Astrocyte of the spinal cord (primary cell): ENCODE measurements around the gene KCTD16.

ENCODE experiments used
- DNase-seq: peaks from one replicate; pipeline ENCODE4 v3.0.0; 2011; ENCODE audit warnings: low read depth, low spot score
- H3K4me3 ChIP-seq: 2 replicates; pipeline ENCODE4 v1.5.1; 2011; ENCODE audit warnings: low read depth, mild to moderate bottlenecking, low read length, moderate library complexity
- in situ Hi-C: cut with HindIII; loops from 2 replicates; pipeline ENCODE4 v1.10.0; 2017; ENCODE audit warnings: low sequenced_read_pairs
- TF ChIP-seq, protein P1 (sequence below): IDR thresholded peaks from 2 replicates; pipeline ENCODE4 v1.5.1; 2012; ENCODE audit warnings: low read depth, mild to moderate bottlenecking, low read length, inconsistent platforms

Gene KCTD16

DNA sequence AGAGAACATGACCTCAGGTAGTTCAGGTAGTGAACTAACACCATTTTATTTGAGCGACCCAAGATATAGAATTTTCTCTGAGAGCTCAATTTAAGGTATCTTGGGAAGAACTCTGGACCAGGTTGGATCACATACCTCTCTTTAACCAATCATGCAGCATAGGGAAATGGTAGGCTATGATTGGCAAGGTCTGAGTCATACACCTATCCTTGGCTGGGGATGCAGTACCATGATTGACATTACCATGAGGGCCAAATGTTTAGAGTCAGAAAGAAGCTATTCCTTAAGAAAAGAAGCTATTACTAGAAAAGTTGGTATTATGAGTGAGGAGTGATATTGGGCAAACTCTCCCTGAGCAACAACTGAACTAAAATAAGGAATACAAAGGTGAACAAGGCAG lies 258.7 kb downstream of the KCTD16 start:
- TF ChIP-seq, protein P1, sequence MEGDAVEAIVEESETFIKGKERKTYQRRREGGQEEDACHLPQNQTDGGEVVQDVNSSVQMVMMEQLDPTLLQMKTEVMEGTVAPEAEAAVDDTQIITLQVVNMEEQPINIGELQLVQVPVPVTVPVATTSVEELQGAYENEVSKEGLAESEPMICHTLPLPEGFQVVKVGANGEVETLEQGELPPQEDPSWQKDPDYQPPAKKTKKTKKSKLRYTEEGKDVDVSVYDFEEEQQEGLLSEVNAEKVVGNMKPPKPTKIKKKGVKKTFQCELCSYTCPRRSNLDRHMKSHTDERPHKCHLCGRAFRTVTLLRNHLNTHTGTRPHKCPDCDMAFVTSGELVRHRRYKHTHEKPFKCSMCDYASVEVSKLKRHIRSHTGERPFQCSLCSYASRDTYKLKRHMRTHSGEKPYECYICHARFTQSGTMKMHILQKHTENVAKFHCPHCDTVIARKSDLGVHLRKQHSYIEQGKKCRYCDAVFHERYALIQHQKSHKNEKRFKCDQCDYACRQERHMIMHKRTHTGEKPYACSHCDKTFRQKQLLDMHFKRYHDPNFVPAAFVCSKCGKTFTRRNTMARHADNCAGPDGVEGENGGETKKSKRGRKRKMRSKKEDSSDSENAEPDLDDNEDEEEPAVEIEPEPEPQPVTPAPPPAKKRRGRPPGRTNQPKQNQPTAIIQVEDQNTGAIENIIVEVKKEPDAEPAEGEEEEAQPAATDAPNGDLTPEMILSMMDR, result no peak
- in situ Hi-C loops, result no loop called here
- DNase-seq, result no peak

DNA sequence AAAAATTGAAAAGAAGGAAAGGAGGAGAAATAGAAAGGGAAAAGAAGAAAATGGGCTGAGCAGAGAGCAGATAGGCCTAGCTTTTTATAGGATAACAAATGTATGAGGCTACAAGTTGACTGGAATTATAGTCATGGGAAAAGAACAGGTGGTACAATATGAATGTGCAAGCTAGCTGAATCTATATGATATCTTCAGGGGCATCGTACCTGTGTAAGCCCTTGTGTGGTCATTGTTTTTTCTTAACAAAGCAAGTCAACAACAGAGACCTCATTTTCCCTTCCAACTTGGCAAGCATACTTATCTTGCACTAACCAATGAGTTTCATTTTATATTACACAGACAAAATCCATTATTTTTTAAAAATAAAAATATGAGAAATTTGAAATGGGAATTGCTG lies 259.2 kb downstream of the KCTD16 start:
- in situ Hi-C loops, result no loop called here
- no peak overlapping the region for H3K4me3 ChIP-seq
- TF ChIP-seq, protein P1, result no peak
- DNase-seq, result no peak

More for the DNA sequence above, 258.7 kb downstream of the KCTD16 start:
- no peak overlapping the region for H3K4me3 ChIP-seq

DNA sequence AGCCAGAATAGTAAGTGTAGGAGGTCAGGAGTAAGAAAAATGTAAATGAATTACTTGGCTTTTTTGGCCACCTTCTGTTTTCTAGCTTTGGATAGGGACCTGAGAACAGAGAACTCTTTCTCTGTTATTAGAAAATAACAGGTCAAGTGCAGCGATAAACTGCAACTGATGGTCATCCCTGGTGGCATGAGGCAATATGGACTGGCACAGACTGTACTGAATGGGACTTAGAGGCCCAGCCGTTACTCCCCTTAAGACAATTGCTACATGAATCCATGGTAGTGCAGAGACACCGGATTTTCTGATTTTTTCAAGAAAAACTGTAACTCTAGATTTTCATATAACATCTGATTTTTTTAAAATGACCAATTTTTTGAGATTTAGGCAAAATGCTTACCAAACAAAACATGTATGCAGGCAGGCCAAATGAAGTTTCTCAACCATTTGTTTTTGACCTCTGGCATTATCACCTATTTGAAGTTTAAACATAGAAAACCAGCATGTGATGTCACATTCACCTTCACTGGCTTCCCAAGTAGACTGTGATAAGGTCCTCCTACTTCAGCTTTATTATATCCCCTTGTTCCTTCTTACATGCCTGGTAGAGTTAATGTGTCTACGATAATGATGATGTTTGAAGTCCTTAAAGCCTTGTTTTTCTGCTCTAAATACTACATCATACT lies 262.6 kb downstream of the KCTD16 start:
- DNase-seq, result no peak
- TF ChIP-seq, protein P1, result no peak
- H3K4me3 ChIP-seq, result no peak overlapping the region
- in situ Hi-C loops, result no loop called here

DNA sequence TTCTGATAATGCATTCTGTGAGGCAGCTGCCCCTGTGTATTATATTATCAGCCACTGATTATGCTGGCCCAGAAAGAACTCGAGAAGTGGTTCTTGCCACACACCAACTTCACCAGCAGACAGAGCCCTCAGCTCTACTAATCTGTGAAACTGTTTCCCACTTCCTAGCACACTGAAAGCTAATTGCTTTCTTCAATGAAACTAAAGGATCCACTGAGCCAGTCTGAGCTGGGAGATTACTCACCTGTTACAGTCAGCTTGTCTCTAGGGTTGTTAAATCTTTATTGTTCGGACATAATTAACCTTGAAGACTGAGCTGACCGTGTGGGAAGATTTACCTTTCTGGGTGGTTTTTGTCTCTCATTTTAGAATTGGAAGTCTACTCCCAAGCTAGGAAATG lies 263.2 kb downstream of the KCTD16 start:
- no peak overlapping the region for H3K4me3 ChIP-seq
- in situ Hi-C loops, result no loop called here
- TF ChIP-seq, protein P1, result no peak
- DNase-seq, result no peak

DNA sequence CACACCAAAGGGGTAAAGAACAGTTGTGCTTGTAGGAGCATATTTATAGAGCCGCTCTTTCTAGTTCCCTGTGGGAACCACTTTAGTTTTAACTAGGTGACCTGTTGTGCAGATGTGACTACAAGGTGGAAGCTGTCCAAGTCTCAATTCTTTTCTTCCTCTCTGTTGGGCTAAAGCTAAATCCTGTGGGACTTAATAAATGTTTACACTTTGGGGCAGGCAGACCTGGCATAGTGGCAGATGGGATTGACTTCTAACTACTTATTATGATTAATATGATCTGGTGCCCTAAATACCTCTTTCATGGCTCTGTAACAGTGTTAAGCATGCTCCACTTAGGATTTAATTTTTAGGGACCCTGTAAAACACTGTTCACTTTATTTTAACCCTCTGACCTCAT lies 265.3 kb downstream of the KCTD16 start:
- no peak for DNase-seq
- in situ Hi-C loops, result no loop called here
- H3K4me3 ChIP-seq, result no peak overlapping the region

DNA sequence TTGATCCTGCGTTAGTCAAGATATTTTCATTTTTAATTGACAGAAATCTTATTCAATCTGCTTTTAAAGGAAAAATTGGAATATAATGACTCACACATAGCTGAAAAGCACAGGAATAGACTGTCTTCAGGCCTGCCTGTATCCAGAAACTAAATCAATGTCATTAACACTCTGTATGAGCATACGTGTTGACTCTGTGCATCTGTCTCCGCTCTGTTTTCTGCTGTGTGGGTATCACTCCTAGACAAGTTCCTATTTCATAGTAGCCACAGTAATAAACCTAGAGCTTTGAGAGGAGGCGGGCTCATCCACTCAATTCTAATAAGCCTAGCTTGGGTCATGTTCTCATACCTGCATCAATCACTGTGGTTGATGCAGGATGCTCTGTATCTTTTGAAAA lies 267.6 kb downstream of the KCTD16 start:
- in situ Hi-C loops, result no loop called here
- DNase-seq, result no peak

More for the DNA sequence above, 265.3 kb downstream of the KCTD16 start:
- TF ChIP-seq, protein P1, result no peak

More for the DNA sequence above, 267.6 kb downstream of the KCTD16 start:
- TF ChIP-seq, protein P1, result no peak
- no peak overlapping the region for H3K4me3 ChIP-seq
